HEK293T (cell line): ENCODE results near the gene TBC1D3B.

Experiments used
- BHLHE40 ChIP-seq: fragments of 450-650 bp; IDR thresholded peaks from 2 replicates; pipeline ENCODE4 v1.6.1; 2016; ENCODE audit warnings: mild to moderate bottlenecking, moderate library complexity, borderline replicate concordance
- CTBP1 ChIP-seq: fragments of 450-650 bp; IDR thresholded peaks from 2 replicates; pipeline ENCODE4 v1.6.1; 2016; ENCODE audit warnings: borderline replicate concordance
- ELF4 ChIP-seq: fragments of 450-650 bp; IDR thresholded peaks from 2 replicates; pipeline ENCODE4 v1.6.1; 2017; ENCODE audit warnings: antibody characterized with exemption
- FOXM1 ChIP-seq: fragments of 450-650 bp; IDR thresholded peaks from 2 replicates; pipeline ENCODE4 v1.6.1; 2017; ENCODE audit warnings: mild to moderate bottlenecking, borderline replicate concordance
- HDGF ChIP-seq: fragments of 450-650 bp; IDR thresholded peaks from 2 replicates; pipeline ENCODE4 v1.6.1; 2017; ENCODE audit warnings: antibody characterized with exemption, borderline replicate concordance
- NFRKB ChIP-seq: fragments of 450-650 bp; IDR thresholded peaks from 2 replicates; pipeline ENCODE4 v1.6.1; 2016; ENCODE audit warnings: mild to moderate bottlenecking, moderate library complexity
- SP1 ChIP-seq: fragments of 450-650 bp; IDR thresholded peaks from 2 replicates; pipeline ENCODE4 v1.6.1; 2017
- SUZ12 ChIP-seq: fragments of 450-650 bp; IDR thresholded peaks from 2 replicates; pipeline ENCODE4 v1.6.1; 2016; ENCODE audit warnings: mild to moderate bottlenecking
- ZNF384 ChIP-seq: fragments of 450-650 bp; IDR thresholded peaks from 2 replicates; pipeline ENCODE4 v1.6.1; 2016
- TF ChIP-seq, protein P1 (sequence below): fragments of 450-650 bp; IDR thresholded peaks from 2 replicates; pipeline ENCODE4 v1.6.1; 2016

DNA sequence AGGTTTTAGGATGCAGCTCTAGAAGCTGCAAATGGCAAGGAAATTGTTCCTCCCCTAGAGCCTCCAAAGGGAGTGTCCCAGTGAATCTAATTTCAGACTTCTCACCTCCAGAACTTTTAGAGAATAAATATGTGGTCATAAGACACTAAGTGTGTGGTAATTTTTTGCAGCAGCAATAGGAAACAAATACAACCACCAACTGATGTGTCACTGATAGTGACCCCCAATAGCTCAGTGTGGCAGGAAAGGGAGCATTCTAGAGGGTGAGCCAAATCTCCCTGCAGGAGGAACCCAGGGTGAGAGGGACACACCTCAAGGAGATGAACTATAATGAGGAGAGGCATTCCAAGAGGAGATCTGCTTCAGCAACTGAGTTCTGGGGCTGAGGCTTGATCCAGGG, 38.5 kb upstream of the TBC1D3B start:
- TF ChIP-seq NFRKB (no peak), SP1 (no peak), ZNF384 (no peak), BHLHE40 (no peak), ELF4 (no peak), SUZ12 (no peak), CTBP1 (no peak), FOXM1 (no peak), HDGF (no peak)
- TF ChIP-seq, protein P1, sequence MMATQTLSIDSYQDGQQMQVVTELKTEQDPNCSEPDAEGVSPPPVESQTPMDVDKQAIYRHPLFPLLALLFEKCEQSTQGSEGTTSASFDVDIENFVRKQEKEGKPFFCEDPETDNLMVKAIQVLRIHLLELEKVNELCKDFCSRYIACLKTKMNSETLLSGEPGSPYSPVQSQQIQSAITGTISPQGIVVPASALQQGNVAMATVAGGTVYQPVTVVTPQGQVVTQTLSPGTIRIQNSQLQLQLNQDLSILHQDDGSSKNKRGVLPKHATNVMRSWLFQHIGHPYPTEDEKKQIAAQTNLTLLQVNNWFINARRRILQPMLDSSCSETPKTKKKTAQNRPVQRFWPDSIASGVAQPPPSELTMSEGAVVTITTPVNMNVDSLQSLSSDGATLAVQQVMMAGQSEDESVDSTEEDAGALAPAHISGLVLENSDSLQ, result no peak
